H9 (cell line): ENCODE measurements around the gene LPP. TPM values are rescaled to one million over a fixed set of nuclear protein-coding genes. Genes with fewer than 3 reads are reported as not detected.
A peak's percentile ranks its signal among the peaks of the same experiment; 100 is the strongest.

Source experiments
- DNase-seq: peaks from one replicate; pipeline ENCODE4 v3.0.0-alpha.2; 2017
- H2AFZ ChIP-seq: one replicate; pipeline ENCODE4 v1.6.1; 2013; ENCODE audit warnings: mild to moderate bottlenecking, low read length, control low read depth, moderate library complexity
- H2AK5ac ChIP-seq: 2 replicates; pipeline ENCODE4 v1.6.1; 2013; ENCODE audit warnings: low read length, control low read depth, mixed read lengths; ENCODE audit not compliant: insufficient read length
- H2BK120ac ChIP-seq: one replicate; pipeline ENCODE4 v1.6.1; 2013; ENCODE audit warnings: low read depth, mild to moderate bottlenecking, low read length, control low read depth, inconsistent platforms; ENCODE audit not compliant: poor library complexity, severe bottlenecking
- H2BK12ac ChIP-seq: 2 replicates; pipeline ENCODE4 v1.6.1; 2013; ENCODE audit warnings: low read length, control low read depth, mixed read lengths, low read depth; ENCODE audit not compliant: insufficient read length
- H2BK15ac ChIP-seq: 2 replicates; pipeline ENCODE4 v1.6.1; 2013; ENCODE audit warnings: low read depth, low read length, control low read depth
- H2BK20ac ChIP-seq: one replicate; pipeline ENCODE4 v1.6.1; 2013; ENCODE audit warnings: low read depth, mild to moderate bottlenecking, low read length, control low read depth, inconsistent platforms; ENCODE audit not compliant: poor library complexity, severe bottlenecking
- H2BK5ac ChIP-seq: 2 replicates; pipeline ENCODE4 v1.6.1; 2013; ENCODE audit warnings: low read length, control low read depth, mixed read lengths; ENCODE audit not compliant: insufficient read length
- H3K14ac ChIP-seq: 2 replicates; pipeline ENCODE4 v1.6.1; 2013; ENCODE audit warnings: low read length, control low read depth; ENCODE audit not compliant: insufficient read depth
- H3K18ac ChIP-seq: 2 replicates; pipeline ENCODE4 v1.6.1; 2013; ENCODE audit warnings: low read depth, mild to moderate bottlenecking, mixed read lengths, low read length, control low read depth; ENCODE audit not compliant: insufficient read length
- H3K23ac ChIP-seq: 2 replicates; pipeline ENCODE4 v1.6.1; 2013; ENCODE audit warnings: low read length, control low read depth, mixed read lengths, low read depth; ENCODE audit not compliant: insufficient read length
- H3K23me2 ChIP-seq: 2 replicates; pipeline ENCODE4 v1.6.1; 2013; ENCODE audit warnings: low read depth, mild to moderate bottlenecking, mixed read lengths, low read length, control low read depth; ENCODE audit not compliant: insufficient read length, poor library complexity, severe bottlenecking
- H3K27ac ChIP-seq: 2 replicates; pipeline ENCODE4 v1.5.1; 2013; ENCODE audit warnings: low read length, control low read depth, mixed read lengths, low read depth; ENCODE audit not compliant: insufficient read length
- H3K27me3 ChIP-seq: 2 replicates; pipeline ENCODE4 v1.6.1; 2013; ENCODE audit warnings: low read length, control low read depth, inconsistent platforms; ENCODE audit not compliant: insufficient read depth
- H3K4ac ChIP-seq: 2 replicates; pipeline ENCODE4 v1.6.1; 2013; ENCODE audit warnings: low read depth, mild to moderate bottlenecking, control low read depth, inconsistent platforms, low read length, moderate library complexity
- H3K4me1 ChIP-seq: 2 replicates; pipeline ENCODE4 v1.6.1; 2013; ENCODE audit warnings: low read length, control low read depth, inconsistent platforms; ENCODE audit not compliant: insufficient read depth
- H3K4me2 ChIP-seq: 2 replicates; pipeline ENCODE4 v1.6.1; 2013; ENCODE audit warnings: low read length, control low read depth, mixed read lengths; ENCODE audit not compliant: insufficient read length, insufficient read depth
- H3K56ac ChIP-seq: 2 replicates; pipeline ENCODE4 v1.6.1; 2013; ENCODE audit warnings: low read depth, mild to moderate bottlenecking, mixed read lengths, low read length, control low read depth; ENCODE audit not compliant: insufficient read length
- H3K79me1 ChIP-seq: 2 replicates; pipeline ENCODE4 v1.6.1; 2013; ENCODE audit warnings: low read depth, mild to moderate bottlenecking, moderate library complexity, low read length, control low read depth, inconsistent platforms; ENCODE audit not compliant: insufficient read depth, poor library complexity, severe bottlenecking
- H3K79me2 ChIP-seq: 2 replicates; pipeline ENCODE4 v1.6.1; 2013; ENCODE audit warnings: low read length, control low read depth, inconsistent platforms; ENCODE audit not compliant: insufficient read depth
- H3K9ac ChIP-seq: 2 replicates; pipeline ENCODE4 v1.6.1; 2013; ENCODE audit warnings: low read length, control low read depth, mixed read lengths; ENCODE audit not compliant: insufficient read length; ENCODE audit errors: extremely low read depth
- H3K9me3 ChIP-seq: one replicate; pipeline ENCODE4 v1.6.1; 2013; ENCODE audit warnings: low read depth, low read length, inconsistent platforms; ENCODE audit not compliant: control insufficient read depth
- H3T11ph ChIP-seq: one replicate; pipeline ENCODE4 v1.6.1; 2013; ENCODE audit warnings: mild to moderate bottlenecking, low read length, control low read depth, inconsistent platforms
- H4K20me1 ChIP-seq: one replicate; pipeline ENCODE4 v1.6.1; 2013; ENCODE audit not compliant: control insufficient read depth, insufficient read length, insufficient read depth
- H4K5ac ChIP-seq: 2 replicates; pipeline ENCODE4 v1.6.1; 2013; ENCODE audit warnings: low read depth, mild to moderate bottlenecking, mixed read lengths, low read length, control low read depth; ENCODE audit not compliant: insufficient read length
- H4K8ac ChIP-seq: replicated peaks from 2 replicates; pipeline ENCODE4 v1.6.1; 2013; ENCODE audit warnings: low read length, control low read depth, mixed read lengths, low read depth; ENCODE audit not compliant: insufficient read length
- H4K91ac ChIP-seq: 2 replicates; pipeline ENCODE4 v1.6.1; 2013; ENCODE audit warnings: low read depth, mild to moderate bottlenecking, moderate library complexity, mixed read lengths, low read length, control low read depth; ENCODE audit not compliant: insufficient read length
- H3K27ac Mint-ChIP-seq, 3 experiments: 2 replicates in 2 of 3; 3 replicates in 1 of 3; pipeline ENCODE4 v1.8.0; 2020 to 2021; ENCODE audit warnings: mixed read lengths in 3 of 3, mild to moderate bottlenecking in 1 of 3, moderate library complexity in 1 of 3
- H3K27me3 Mint-ChIP-seq: 2 replicates; pipeline ENCODE4 v1.8.0; 2021; ENCODE audit warnings: low read depth, mild to moderate bottlenecking, moderate library complexity, mixed read lengths
- H3K36me3 Mint-ChIP-seq, 3 experiments: 2 replicates in 2 of 3; 3 replicates in 1 of 3; pipeline ENCODE4 v1.8.0; 2020 to 2021; ENCODE audit warnings: low read depth in 3 of 3, mixed read lengths in 3 of 3; ENCODE audit not compliant: insufficient read depth in 1 of 3
- H3K4me1 Mint-ChIP-seq, 2 experiments: 2 replicates each; pipeline ENCODE4 v1.8.0; 2020; ENCODE audit warnings: mixed read lengths in 2 of 2
- H3K4me3 Mint-ChIP-seq, 2 experiments: 2 replicates in 1 of 2; 3 replicates in 1 of 2; pipeline ENCODE4 v1.8.0; 2020 to 2021; ENCODE audit warnings: mild to moderate bottlenecking in 2 of 2, mixed read lengths in 2 of 2, moderate library complexity in 1 of 2
- H3K9me3 Mint-ChIP-seq, 2 experiments: 2 replicates in 1 of 2; 3 replicates in 1 of 2; pipeline ENCODE4 v1.8.0; 2020; ENCODE audit warnings: mild to moderate bottlenecking in 2 of 2, mixed read lengths in 2 of 2, moderate library complexity in 1 of 2
- CTCF ChIP-seq: fragments of 200-600 bp; sonication (generic); conservative IDR thresholded peaks from 3 replicates; pipeline ENCODE4 v1.8.0; 2021; ENCODE audit warnings: antibody characterized with exemption, mild to moderate bottlenecking
- WGBS: extraction: QIAGEN DNeasy Blood & Tissue Kit; methylation state at CpG from one replicate; pipeline ENCODE4 v1.1.7; 2013; ENCODE audit warnings: missing lambda C conversion rate, low lambda C conversion rate, mixed read lengths; ENCODE audit not compliant: insufficient read length; ENCODE audit errors: extremely low coverage; 5-methylcytosine and 5-hydroxymethylcytosine counted together
- total RNA-seq: library from RNA; stranded (reverse); gene quantifications from 2 replicates; pipeline ENCODE4 v1.2.1, GENCODE V29; 2021

Gene LPP
- total RNA-seq, 1 experiment from 2014 or later: 64.6 TPM

- Mint-ChIP-seq H3K36me3 (no peaks in the 10 kb centered on the region), H3K4me1 (peaks cover 0 to 10% of the 10 kb centered on the region in 2 experiments; a peak in 2 of 4 replicates), H3K27me3 (no peaks in the 10 kb centered on the region), H3K4me3 (no peak overlapping the region), H3K27ac (peak overlapping the region in 1 of 3 experiments; percentile 1; a peak in 1 of 7 replicates), H3K9me3 (no peaks in the 10 kb centered on the region)
- H4K20me1 ChIP-seq: no peaks in the 10 kb centered on the region
- H4K5ac ChIP-seq: no peak overlapping the region
- no peak overlapping the region for H3K56ac ChIP-seq
- no peak overlapping the region for H2AFZ ChIP-seq
- no peak for DNase-seq
- H3T11ph ChIP-seq: no peak overlapping the region
- no peaks in the 10 kb centered on the region for H3K79me1 ChIP-seq
- no peak overlapping the region for H3K23ac ChIP-seq
- H3K4me1 ChIP-seq: no peaks in the 10 kb centered on the region
- no peak overlapping the region for H3K4me2 ChIP-seq
- H3K79me2 ChIP-seq: no peaks in the 10 kb centered on the region
- no peak overlapping the region for H2BK5ac ChIP-seq
- H4K91ac ChIP-seq: no peak overlapping the region
- H3K14ac ChIP-seq: no peak overlapping the region
- no peak overlapping the region for H4K8ac ChIP-seq
- no peak overlapping the region for H2BK12ac ChIP-seq
- no peak for TF ChIP-seq CTCF
- H3K23me2 ChIP-seq: no peaks in the 10 kb centered on the region
- no peaks in the 10 kb centered on the region for H3K27me3 ChIP-seq
- H2BK15ac ChIP-seq: no peak overlapping the region
- no peak overlapping the region for H2BK20ac ChIP-seq
- H2BK120ac ChIP-seq: no peak overlapping the region
- H3K27ac ChIP-seq: no peak overlapping the region
- H3K18ac ChIP-seq: no peak overlapping the region
- H3K9ac ChIP-seq: no peak overlapping the region
- no peaks in the 10 kb centered on the region for H3K9me3 ChIP-seq
- WGBS: no CpG with 5 or more reads among the region's 10 CpGs
- no peak overlapping the region for H3K4ac ChIP-seq
- H2AK5ac ChIP-seq: no peak overlapping the region
Observed at GRCh38 chr3:188358787-188359493, 205.0 kb downstream of the LPP start.
